NT2/D1 (cell line): ENCODE measurements around the gene GTF3C6.
"Not testable (repeated sequence)": the region's sequence is repeated elsewhere in the genome, so short reads cannot be mapped to it uniquely, and the experiment has no call there.

Experiments used
- DNase-seq: peaks from one replicate; pipeline ENCODE4 v3.0.0-alpha.2; 2011; ENCODE audit warnings: low read depth, low spot score
- H3K27me3 ChIP-seq: 2 replicates; pipeline ENCODE4 v1.6.0; 2011; ENCODE audit warnings: mild to moderate bottlenecking; ENCODE audit not compliant: insufficient read length, insufficient read depth
- H3K36me3 ChIP-seq: 2 replicates; pipeline ENCODE4 v1.6.1; 2011; ENCODE audit warnings: mild to moderate bottlenecking, low read length, mixed read lengths; ENCODE audit not compliant: insufficient read depth, insufficient read length
- H3K4me1 ChIP-seq: 2 replicates; pipeline ENCODE4 v1.5.1; 2011; ENCODE audit not compliant: insufficient read depth, insufficient read length
- H3K4me3 ChIP-seq: 2 replicates; pipeline ENCODE4 v1.5.1; 2011; ENCODE audit warnings: low read depth; ENCODE audit not compliant: insufficient read length
- H3K9ac ChIP-seq: 2 replicates; pipeline ENCODE4 v1.6.0; 2011; ENCODE audit warnings: low read depth; ENCODE audit not compliant: insufficient read length
- H3K9me3 ChIP-seq: 2 replicates; pipeline ENCODE4 v1.5.1; 2011; ENCODE audit warnings: mild to moderate bottlenecking, low read length; ENCODE audit not compliant: insufficient read depth
- SUZ12 ChIP-seq: IDR thresholded peaks from 2 replicates; pipeline ENCODE4 v1.6.1; 2011; ENCODE audit not compliant: insufficient read length, insufficient read depth; ENCODE audit errors: extremely low read depth
- YY1 ChIP-seq: IDR thresholded peaks from 2 replicates; pipeline ENCODE4 v1.6.1; 2011; ENCODE audit not compliant: insufficient read length, insufficient read depth
- ZNF274 ChIP-seq: IDR thresholded peaks from 2 replicates; pipeline ENCODE4 v1.6.1; 2011; ENCODE audit warnings: mild to moderate bottlenecking, low read depth, low read length

GTF3C6 gene

DNA sequence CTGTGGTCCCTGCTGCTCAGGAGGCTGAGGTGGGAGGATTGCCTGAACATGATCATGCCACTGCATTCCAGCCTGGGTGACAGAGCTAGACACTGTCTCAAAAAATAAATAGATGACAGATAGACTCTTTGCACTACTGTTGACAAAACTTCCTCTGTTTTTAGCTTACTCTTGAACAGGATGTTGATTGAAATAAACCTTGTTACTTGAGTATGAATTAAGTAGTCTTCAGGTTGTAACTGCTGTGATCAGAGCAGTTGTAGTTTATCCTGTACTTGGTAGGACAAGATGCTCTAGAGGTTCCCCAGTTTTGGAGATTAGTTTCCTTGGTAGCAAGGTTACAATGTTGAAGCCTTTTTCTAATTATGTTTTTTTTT is 1.5 kb downstream of the GTF3C6 start:
- DNase-seq, result no peak
- Histone ChIP-seq H3K9ac (no peak overlapping the region), H3K4me3 (no peak overlapping the region), H3K9me3 (no peaks in the 10 kb centered on the region), H3K36me3 (peaks cover 38% of the 10 kb centered on the region), H3K27me3 (no peaks in the 10 kb centered on the region), H3K4me1 (no peaks in the 10 kb centered on the region)
- TF ChIP-seq ZNF274 (no peak), YY1 (no peak), SUZ12 (no peak)

DNA sequence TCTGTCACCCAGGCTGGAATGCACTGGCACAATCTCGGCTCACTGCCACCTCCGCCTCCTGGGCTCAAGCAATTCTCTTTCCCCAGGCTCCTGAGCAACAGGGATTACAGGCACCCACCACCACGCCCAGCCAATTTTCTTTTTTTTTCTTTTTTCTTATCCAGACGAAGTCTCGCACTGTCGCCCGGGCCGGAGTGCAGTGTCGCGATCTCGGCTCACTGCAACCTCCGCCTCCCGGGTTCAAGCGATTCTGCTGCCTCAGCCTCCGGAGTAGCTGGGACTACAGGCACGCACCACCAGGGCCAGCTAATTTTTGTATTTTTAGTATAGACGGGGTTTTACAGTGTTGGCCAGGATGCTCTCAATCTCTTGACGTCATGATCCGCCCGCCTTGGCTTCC is 4.1 kb downstream of the GTF3C6 start:
- not testable (repeated sequence) for H3K9me3 ChIP-seq, H3K9ac ChIP-seq, H3K27me3 ChIP-seq, H3K4me3 ChIP-seq, DNase-seq, H3K4me1 ChIP-seq
- peaks cover 62% of the 10 kb centered on the region for H3K36me3 ChIP-seq

DNA sequence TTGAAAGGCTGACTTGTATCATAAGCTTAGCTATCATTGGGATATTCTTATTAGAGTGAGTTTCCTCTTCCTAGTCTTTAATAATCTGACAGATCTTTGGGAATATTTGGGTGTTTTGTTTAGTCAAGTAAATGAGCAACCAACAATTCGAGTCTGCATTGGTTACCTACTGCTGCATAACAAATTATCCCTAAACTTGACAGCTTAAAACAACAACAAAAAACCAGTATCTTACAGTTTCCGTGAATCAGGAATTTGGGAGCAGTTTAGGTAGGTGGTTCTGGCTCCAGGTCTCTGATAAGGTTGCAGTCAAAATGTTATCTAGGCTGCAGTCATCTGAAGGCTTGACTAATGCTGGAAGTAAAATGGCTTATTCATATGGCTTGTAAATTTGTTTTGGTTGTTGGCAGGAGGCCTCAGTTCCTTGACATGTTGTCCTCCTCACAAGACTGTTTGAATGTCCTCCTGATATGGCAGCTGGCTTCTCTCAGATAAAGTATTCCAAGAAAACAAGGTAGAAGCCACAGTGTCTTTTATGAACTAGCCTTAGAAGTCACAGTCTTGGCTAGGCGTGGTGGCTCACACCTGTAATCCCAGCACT is 7.2 kb downstream of the GTF3C6 start:
- no peak for TF ChIP-seq SUZ12
- Histone ChIP-seq H3K36me3 (peaks cover 66% of the 10 kb centered on the region), H3K9ac (no peak overlapping the region), H3K9me3 (no peaks in the 10 kb centered on the region), H3K4me1 (no peaks in the 10 kb centered on the region), H3K27me3 (no peaks in the 10 kb centered on the region), H3K4me3 (no peak overlapping the region)
- no peak for DNase-seq

DNA sequence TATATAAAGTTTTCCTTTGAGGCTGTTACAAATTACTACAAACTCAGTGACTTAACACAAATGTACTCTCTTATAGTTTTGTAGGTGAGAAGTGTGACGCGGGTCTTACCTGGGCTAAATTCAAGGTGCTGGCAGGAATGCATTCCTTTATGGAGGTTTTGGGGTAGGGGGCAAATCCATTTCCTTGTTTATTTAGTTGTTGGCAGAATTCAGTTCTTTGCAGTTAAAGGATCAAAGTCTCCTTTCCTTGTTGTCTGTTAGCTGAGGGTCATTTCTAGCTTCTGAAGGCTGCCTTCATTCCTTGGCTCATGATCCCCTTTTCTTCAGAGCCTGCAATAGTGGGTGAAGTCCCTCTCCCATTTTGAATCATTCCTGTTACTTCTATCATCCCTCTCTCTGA is 10.2 kb downstream of the GTF3C6 start:
- H3K36me3 ChIP-seq, result peaks cover 39% of the 10 kb centered on the region
- DNase-seq, H3K27me3 ChIP-seq, H3K4me3 ChIP-seq, H3K9me3 ChIP-seq, H3K9ac ChIP-seq, H3K4me1 ChIP-seq: not testable (repeated sequence)

DNA sequence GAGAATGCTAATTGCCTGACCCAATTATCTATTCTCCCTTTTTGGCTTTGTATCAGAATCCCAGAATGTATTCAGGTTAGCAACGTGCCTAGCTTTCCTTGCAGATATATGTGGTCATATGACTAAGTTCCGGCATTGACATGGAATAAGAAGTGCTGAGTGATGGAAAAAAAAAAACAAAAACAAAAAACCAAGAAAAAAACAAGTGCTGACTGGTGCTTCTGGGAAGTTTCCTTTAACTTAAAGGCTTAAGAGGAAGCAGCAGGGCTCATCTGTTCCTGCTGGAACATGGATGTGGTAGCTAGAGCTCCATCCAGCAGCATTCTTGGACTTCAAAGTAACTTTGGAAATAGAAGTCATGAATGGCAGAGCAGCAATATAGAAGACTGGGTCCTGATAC is 13.0 kb downstream of the GTF3C6 start:
- DNase-seq, result no peak
- Histone ChIP-seq H3K4me3 (no peak overlapping the region), H3K27me3 (no peaks in the 10 kb centered on the region), H3K9ac (no peak overlapping the region), H3K9me3 (no peaks in the 10 kb centered on the region), H3K4me1 (no peaks in the 10 kb centered on the region), H3K36me3 (peaks cover 20% of the 10 kb centered on the region)
- no peak for TF ChIP-seq ZNF274
- TF ChIP-seq YY1, result no peak
- no peak for TF ChIP-seq SUZ12

DNA sequence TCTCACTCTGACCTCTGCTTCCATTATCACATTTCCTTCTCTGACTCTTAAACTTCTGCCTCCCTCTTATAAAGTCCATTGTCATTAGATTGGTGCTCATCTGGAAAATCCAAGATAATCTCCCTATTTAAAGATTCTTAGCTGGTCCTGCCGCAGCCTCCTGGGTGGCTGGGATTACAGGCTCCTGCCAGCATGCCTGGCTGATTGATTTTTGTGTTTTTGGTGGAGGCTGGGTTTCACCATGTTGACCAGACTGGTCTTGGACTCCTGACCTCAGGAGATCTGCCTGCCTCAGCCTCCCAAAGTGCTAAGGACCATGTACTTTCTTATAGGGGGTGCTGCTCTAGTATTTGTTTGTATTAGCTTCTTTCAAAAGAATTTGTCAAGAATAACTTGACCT is 18.1 kb downstream of the GTF3C6 start:
- H3K27me3 ChIP-seq, result no peaks in the 10 kb centered on the region
- no peak overlapping the region for H3K4me3 ChIP-seq
- DNase-seq, result no peak
- TF ChIP-seq YY1, result no peak
- TF ChIP-seq ZNF274, result no peak
- no peak for TF ChIP-seq SUZ12
- H3K9ac ChIP-seq, result no peak overlapping the region
- peaks cover 7% of the 10 kb centered on the region for H3K36me3 ChIP-seq
- H3K4me1 ChIP-seq, result no peaks in the 10 kb centered on the region
- peaks cover 8% of the 10 kb centered on the region; the same call in 1 of the 2 replicates for H3K9me3 ChIP-seq

DNA sequence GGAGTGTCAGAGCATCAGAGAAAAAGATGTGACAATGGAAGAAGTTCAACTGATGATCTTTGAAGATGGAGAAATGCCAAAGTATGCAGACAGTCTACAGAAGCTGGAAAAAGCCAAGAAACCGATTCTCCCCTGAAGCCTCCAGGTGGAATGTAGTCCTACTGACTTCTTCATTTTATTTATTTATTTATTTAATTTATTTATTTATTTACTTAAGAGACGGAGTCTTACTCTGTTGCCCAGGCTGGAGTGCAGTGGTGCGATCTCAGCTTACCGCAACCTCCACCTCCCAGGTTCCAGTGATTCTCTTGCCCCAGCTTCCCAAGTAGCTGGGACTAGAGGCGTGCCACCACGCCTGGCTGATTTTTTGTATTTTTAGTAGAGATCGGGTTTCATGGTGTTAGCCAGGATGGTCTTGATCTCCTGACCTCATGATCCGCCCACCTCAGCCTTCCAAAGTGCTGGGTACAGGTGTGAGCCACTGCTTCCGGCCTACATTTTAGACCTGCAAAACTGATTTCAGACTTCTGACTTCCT is 21.1 kb downstream of the GTF3C6 start:
- Histone ChIP-seq H3K9ac (no peak overlapping the region), H3K9me3 (peaks cover 8% of the 10 kb centered on the region; the same call in 1 of the 2 replicates), H3K27me3 (no peaks in the 10 kb centered on the region), H3K4me3 (no peak overlapping the region), H3K36me3 (peaks cover 14% of the 10 kb centered on the region), H3K4me1 (no peaks in the 10 kb centered on the region)
- TF ChIP-seq ZNF274 (no peak), SUZ12 (no peak), YY1 (no peak)
- no peak for DNase-seq

DNA sequence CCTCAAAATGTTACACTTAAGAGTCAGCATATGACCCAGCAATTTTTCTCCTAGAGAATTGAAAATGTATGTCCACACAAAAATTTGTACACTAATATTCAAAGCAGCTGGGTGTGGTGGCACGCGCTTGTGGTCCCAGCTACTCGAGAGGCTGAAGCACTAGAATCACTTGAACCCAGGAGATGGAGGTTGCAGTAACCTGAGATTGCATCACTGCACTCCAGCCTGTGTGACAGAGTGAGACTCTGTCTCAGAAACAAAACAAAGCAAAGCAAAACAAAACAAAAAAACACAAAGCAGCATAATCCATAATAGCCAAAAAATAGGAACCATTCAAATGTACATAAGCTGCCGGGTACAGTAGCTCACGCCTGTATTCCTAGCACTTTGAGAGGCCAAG is 21.7 kb downstream of the GTF3C6 start:
- peaks cover 8% of the 10 kb centered on the region; the same call in 1 of the 2 replicates for H3K9me3 ChIP-seq
- H3K4me3 ChIP-seq, result no peak overlapping the region
- H3K9ac ChIP-seq, result no peak overlapping the region
- H3K27me3 ChIP-seq, result no peaks in the 10 kb centered on the region
- H3K4me1 ChIP-seq, result no peaks in the 10 kb centered on the region
- DNase-seq, result no peak
- TF ChIP-seq SUZ12 (no peak), ZNF274 (no peak), YY1 (no peak)
- H3K36me3 ChIP-seq, result peaks cover 20% of the 10 kb centered on the region
